ENCODE data around the gene WDR5. TPM values are rescaled to one million over a fixed set of nuclear protein-coding genes. Genes with fewer than 3 reads are reported as not detected.

Gene WDR5
- total and polyA plus RNA-seq, 2 experiments from 2014 or later = 21.0 to 27.3 TPM

- Histone ChIP-seq H3K4me1 (ENCODE audit: low read depth) (peaks cover 9% of the 10 kb centered on the region), H3K27me3 (no peaks in the 10 kb centered on the region), H3K9me3 (ENCODE audit: low read depth) (no peaks in the 10 kb centered on the region), H3K4me3 (no peak overlapping the region), H3K36me3 (no peaks in the 10 kb centered on the region), H3K27ac (no peak overlapping the region)
- no peak for DNase-seq (ENCODE audit: low read depth in 1 of 2, low spot score in 1 of 2)
- no peak for TF ChIP-seq CTCF (IDR thresholded peaks at IDR 0.05; ENCODE audit: low read depth, low read length)
Measured at GRCh38 chr9:134177186-134177585, 41.3 kb downstream of the WDR5 start.

GRCh38 chr9:134177624-134178393, 41.9 kb downstream of the WDR5 start:
- DNase-seq (ENCODE audit: low read depth in 1 of 2, low spot score in 1 of 2) = no peak
- no peak for TF ChIP-seq CTCF (IDR thresholded peaks at IDR 0.05; ENCODE audit: low read depth, low read length)
- Histone ChIP-seq H3K36me3 (no peaks in the 10 kb centered on the region), H3K4me1 (ENCODE audit: low read depth) (peaks cover 9% of the 10 kb centered on the region), H3K27ac (no peak overlapping the region), H3K27me3 (no peaks in the 10 kb centered on the region), H3K4me3 (no peak overlapping the region), H3K9me3 (ENCODE audit: low read depth) (no peaks in the 10 kb centered on the region)

- no peaks in the 10 kb centered on the region for H3K27me3 ChIP-seq
- no peak for DNase-seq (ENCODE audit: low read depth in 1 of 2, low spot score in 1 of 2)
- no peak for TF ChIP-seq CTCF (IDR thresholded peaks at IDR 0.05; ENCODE audit: low read depth, low read length)
- no peak overlapping the region for H3K27ac ChIP-seq
- H3K4me3 ChIP-seq = no peak overlapping the region
- H3K36me3 ChIP-seq = no peaks in the 10 kb centered on the region
- peaks cover 9% of the 10 kb centered on the region for H3K4me1 ChIP-seq (ENCODE audit: low read depth)
- no peaks in the 10 kb centered on the region for H3K9me3 ChIP-seq (ENCODE audit: low read depth)
Measured at GRCh38 chr9:134178394-134178767, 42.5 kb downstream of the WDR5 start.

GRCh38 chr9:134178768-134179551, 43.1 kb downstream of the WDR5 start:
- Histone ChIP-seq H3K9me3 (ENCODE audit: low read depth) (no peaks in the 10 kb centered on the region), H3K4me3 (no peak overlapping the region), H3K36me3 (no peaks in the 10 kb centered on the region), H3K27ac (no peak overlapping the region), H3K27me3 (no peaks in the 10 kb centered on the region), H3K4me1 (ENCODE audit: low read depth) (peaks cover 9% of the 10 kb centered on the region)
- no peak for TF ChIP-seq CTCF (IDR thresholded peaks at IDR 0.05; ENCODE audit: low read depth, low read length)
- DNase-seq (ENCODE audit: low read depth in 1 of 2, low spot score in 1 of 2) = peak in 1 of 2 donors; percentile 49

- Histone ChIP-seq H3K9me3 (ENCODE audit: low read depth) (no peaks in the 10 kb centered on the region), H3K4me1 (ENCODE audit: low read depth) (peaks cover 9% of the 10 kb centered on the region), H3K27me3 (no peaks in the 10 kb centered on the region), H3K27ac (no peak overlapping the region), H3K4me3 (no peak overlapping the region), H3K36me3 (no peaks in the 10 kb centered on the region)
- TF ChIP-seq CTCF (IDR thresholded peaks at IDR 0.05; ENCODE audit: low read depth, low read length) = no peak
- no peak for DNase-seq (ENCODE audit: low read depth in 1 of 2, low spot score in 1 of 2)
Measured at GRCh38 chr9:134179595-134179917, 43.7 kb downstream of the WDR5 start.

All from cardiac muscle cell (in vitro differentiated cells and primary cell).